Stromal cell of bone marrow (primary cell): ENCODE data around the gene IKBIP.
"Not testable (repeated sequence)": the region's sequence is repeated elsewhere in the genome, so short reads cannot be mapped to it uniquely, and the experiment has no call there.

Source experiments
- DNase-seq: peaks from one replicate; pipeline ENCODE4 v3.0.0-alpha.2; 2012; ENCODE audit warnings: low read depth

Gene IKBIP, protein sequence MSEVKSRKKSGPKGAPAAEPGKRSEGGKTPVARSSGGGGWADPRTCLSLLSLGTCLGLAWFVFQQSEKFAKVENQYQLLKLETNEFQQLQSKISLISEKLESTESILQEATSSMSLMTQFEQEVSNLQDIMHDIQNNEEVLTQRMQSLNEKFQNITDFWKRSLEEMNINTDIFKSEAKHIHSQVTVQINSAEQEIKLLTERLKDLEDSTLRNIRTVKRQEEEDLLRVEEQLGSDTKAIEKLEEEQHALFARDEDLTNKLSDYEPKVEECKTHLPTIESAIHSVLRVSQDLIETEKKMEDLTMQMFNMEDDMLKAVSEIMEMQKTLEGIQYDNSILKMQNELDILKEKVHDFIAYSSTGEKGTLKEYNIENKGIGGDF

GRCh38 chr12:98644712-98645571, at the start of gene IKBIP, which contains the start of gene APAF1:
IKBIP (minus strand) TSS chr12:98644788; CDS start chr12:98644701, 87 bp downstream.
APAF1 (plus strand) TSS chr12:98645290; CDS start chr12:98648360, 3,070 bp downstream.
- DNase-seq: peak; percentile 93

DNA sequence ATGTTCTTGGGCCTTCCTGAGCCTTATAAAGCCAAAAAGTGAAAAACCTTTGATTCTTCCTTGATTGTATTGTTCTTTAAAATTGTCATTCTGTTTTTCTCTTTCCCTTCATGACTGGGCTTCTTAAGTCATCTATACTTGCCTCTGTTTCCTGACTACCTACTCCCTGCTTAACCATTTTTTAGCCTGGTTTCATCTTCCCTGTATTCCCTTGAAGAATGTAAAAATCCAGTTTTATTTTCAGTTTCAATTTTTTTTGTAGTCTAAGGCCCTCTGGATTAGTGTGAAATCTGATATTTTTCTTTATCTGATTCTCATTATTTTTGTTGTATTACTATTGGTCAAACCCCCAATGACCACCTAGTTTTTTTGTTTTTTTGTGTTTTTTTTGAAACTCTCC, 46.8 kb upstream of the IKBIP start:
- DNase-seq: no peak

DNA sequence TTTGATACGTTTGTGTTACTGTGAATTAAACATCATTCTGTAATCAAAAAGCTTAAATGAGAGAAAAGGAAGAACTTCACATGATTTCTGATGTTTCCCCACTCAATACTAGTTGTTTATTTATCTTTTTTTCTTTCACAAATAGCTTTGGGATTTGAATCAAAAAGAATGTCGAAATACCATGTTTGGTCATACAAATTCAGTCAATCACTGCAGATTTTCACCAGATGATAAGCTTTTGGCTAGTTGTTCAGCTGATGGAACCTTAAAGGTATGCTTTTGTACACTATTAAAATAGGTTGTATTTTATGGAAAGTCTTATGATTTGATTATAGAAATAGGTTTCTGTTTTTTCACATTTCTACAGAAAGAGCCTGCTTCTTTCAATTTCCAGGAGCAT, 42.0 kb upstream of the IKBIP start:
- DNase-seq: no peak

- DNase-seq: no peak
Observed at GRCh38 chr12:98684199-98684598, 39.6 kb upstream of the IKBIP start.

DNA sequence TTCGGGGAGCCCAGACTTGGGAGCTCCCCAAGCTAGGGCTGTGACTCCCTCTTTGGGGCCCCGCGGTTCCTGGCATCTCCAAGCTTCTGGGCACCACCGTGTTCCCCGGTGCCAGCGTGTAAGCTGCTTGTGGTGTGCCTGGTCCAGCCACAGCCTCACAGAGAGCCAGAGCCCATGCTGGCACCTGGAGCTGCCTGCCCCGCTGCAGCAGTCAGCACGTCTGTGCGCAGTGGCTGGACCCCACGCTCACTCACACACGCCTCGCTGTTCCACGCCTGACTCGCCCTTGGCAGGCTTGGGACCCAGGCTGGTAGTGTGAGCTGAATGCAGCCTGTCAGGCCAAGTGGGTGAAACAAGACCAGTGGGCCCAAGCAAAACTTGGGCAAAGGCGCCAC, 35.0 kb upstream of the IKBIP start:
- no peak for DNase-seq

DNA sequence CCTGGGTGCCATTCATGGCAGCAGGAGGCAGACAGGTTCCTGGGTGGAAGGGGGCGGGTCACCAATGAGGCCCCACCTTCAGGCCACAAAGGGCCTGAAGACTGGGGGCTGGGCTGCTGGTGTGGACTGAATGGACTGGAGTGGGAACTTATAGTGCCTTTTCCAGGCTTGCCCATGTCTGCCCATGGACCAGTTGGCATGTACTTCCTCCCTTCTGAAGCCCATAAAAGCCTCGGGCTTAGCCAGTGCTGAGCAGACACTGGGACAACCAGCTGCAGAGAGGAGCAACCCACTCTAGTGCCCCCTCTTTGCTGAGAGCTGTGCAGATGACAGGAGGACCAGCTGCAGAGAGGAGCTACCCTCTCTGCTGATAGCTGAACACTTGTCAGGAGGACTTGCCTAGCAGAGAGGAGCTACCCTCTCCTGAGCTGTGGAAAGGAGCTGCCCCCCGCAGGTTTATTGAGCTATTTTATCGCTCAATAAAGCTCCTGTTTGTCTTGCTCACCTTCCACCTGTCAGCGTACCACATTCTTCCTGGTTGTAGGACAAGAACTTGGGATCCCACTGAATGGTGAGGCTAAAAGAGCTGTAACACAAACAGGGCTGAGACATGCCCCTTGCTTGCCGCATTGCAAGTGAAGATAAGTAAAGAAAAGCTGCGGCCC, 34.5 kb upstream of the IKBIP start:
- no peak for DNase-seq

GRCh38 chr12:98678236-98678945, 33.8 kb upstream of the IKBIP start:
- DNase-seq: no peak

- DNase-seq: no peak
Observed at GRCh38 chr12:98674841-98675240, 30.3 kb upstream of the IKBIP start.

- no peak for DNase-seq
Observed at GRCh38 chr12:98671459-98671858, 26.9 kb upstream of the IKBIP start.

GRCh38 chr12:98669751-98670150, 25.2 kb upstream of the IKBIP start:
- no peak for DNase-seq

- no peak for DNase-seq
Observed at GRCh38 chr12:98660521-98660920, 15.9 kb upstream of the IKBIP start.

GRCh38 chr12:98656289-98657101, 11.9 kb upstream of the IKBIP start:
- no peak for DNase-seq

GRCh38 chr12:98653866-98654493, 9.4 kb upstream of the IKBIP start:
- DNase-seq: peak; percentile 49

- no peak for DNase-seq
Observed at GRCh38 chr12:98651328-98651727, 6.7 kb upstream of the IKBIP start.

DNA sequence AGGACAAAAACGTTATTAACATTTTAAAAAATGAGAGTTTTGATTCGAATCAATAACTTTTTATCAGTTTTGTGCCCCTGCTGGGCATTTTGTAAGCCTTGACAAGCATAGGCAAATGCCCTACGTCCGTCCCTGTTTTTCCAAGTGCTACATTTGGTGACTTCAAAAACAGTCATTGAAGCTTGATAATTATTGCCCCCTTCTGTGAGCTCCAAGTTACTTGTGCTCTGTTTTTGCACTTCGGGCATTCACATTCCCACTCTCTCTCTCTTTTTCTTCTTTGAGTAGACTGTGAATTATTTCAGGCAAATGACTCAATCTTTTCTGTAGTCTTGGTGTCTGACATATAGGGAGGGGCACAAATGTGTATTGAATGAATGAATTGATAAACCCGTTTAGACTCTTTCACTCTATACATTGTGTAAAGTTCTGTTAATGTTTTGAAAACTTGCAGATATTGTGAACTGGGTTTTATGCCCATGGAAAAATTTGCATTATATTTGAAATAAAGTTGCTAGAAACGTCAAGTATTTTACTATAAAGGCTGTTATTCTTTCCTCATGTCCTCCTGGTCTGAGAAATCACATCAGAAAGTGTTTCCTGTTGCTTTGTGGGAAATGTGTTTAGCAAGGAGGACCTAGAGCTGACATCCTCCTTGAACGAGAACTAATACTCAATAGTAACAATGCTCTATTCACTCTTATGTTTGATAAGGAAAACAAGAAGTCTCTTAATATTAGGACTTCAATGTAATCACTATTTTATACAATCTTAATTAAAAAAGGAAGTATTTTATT, 1.9 kb upstream of the IKBIP start:
- no peak for DNase-seq

GRCh38 chr12:98645572-98646067, 1.0 kb upstream of the IKBIP start:
- DNase-seq: no peak

DNA sequence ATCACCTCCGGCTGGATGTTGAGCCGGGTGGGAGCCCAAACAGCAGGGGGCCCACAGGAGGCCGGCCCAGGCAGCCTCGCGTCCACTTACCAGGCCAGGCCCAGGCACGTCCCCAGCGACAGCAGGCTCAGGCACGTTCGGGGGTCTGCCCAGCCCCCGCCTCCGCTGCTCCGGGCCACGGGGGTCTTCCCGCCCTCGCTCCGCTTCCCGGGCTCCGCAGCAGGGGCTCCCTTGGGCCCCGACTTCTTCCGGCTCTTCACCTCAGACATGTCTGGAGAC, 216 bp downstream of the IKBIP start:
- no peak for DNase-seq

- not testable (repeated sequence) for DNase-seq
Observed at GRCh38 chr12:98642801-98643200, 1.8 kb downstream of the IKBIP start.

GRCh38 chr12:98639491-98639890, 5.1 kb downstream of the IKBIP start:
- no peak for DNase-seq

- DNase-seq: no peak
Observed at GRCh38 chr12:98638009-98638408, 6.6 kb downstream of the IKBIP start.
